SK-N-SH (cell line): Measurements from ENCODE around the gene PZP. TPM values are rescaled to one million over a fixed set of nuclear protein-coding genes. Genes with fewer than 3 reads are reported as not detected.

Experiments
- CTCF ChIA-PET: fragments of 300-600, 350-600 bp; formaldehyde crosslinking; extraction: SDS; loops from one replicate; lab custom pipeline; 2021; lab: Yijun Ruan, JAX
- POLR2A ChIA-PET: fragments of 350-600 bp; sonication (Branson Sonifier 250); formaldehyde crosslinking; extraction: SDS; loops from one replicate; lab custom pipeline; 2020; ENCODE audit warnings: antibody characterized with exemption, inconsistent platforms; lab: Yijun Ruan, JAX
- DNase-seq: peaks from one replicate; pipeline ENCODE4 v3.0.0; 2012
- H2AFZ ChIP-seq: fragments of 200-600 bp; sonication (generic); 2 replicates; pipeline ENCODE4 v1.8.1; 2016; ENCODE audit warnings: antibody characterized with exemption, mild to moderate bottlenecking, low read depth
- H3F3A ChIP-seq: fragments of 200-600 bp; sonication (generic); replicated peaks from 2 replicates; pipeline ENCODE3; 2016; ENCODE audit warnings: antibody characterized with exemption, mild to moderate bottlenecking; ENCODE audit not compliant: insufficient read depth
- H3K27ac ChIP-seq, 2 experiments: fragments of 200-500 bp in 1 of 2; fragments of 200-600 bp in 1 of 2; sonication (Bioruptor generic) in 1 of 2; sonication (generic), shearing (Covaris generic) in 1 of 2; 2 replicates each; pipeline versions ENCODE4 v1.5.1 to v1.6.1; 2014 to 2016; ENCODE audit warnings: low read depth in 2 of 2, inconsistent platforms in 1 of 2, low read length in 1 of 2, mild to moderate bottlenecking in 1 of 2, mixed read lengths in 1 of 2
- H3K27me3 ChIP-seq: fragments of 200-600 bp; sonication (generic), shearing (Covaris generic); 2 replicates; pipeline ENCODE4 v1.6.1; 2016; ENCODE audit warnings: mixed run types; ENCODE audit not compliant: insufficient read depth
- H3K36me3 ChIP-seq, 2 experiments: fragments of 200-500 bp in 1 of 2; fragments of 200-600 bp in 1 of 2; sonication (Bioruptor generic) in 1 of 2; sonication (generic) in 1 of 2; replicated peaks in 1 of 2; 2 replicates each; pipeline versions ENCODE3 to v1.5.1; 2014 to 2016; ENCODE audit warnings: low read length in 1 of 2, mild to moderate bottlenecking in 1 of 2; ENCODE audit not compliant: insufficient read depth in 2 of 2, control insufficient read depth in 1 of 2
- H3K4me1 ChIP-seq, 2 experiments: fragments of 200-500 bp in 1 of 2; fragments of 200-600 bp in 1 of 2; sonication (Bioruptor generic) in 1 of 2; sonication (generic), shearing (Covaris generic) in 1 of 2; 2 replicates each; pipeline versions ENCODE4 v1.5.1 to v1.6.1; 2014 to 2016; ENCODE audit warnings: low read depth in 1 of 2, low read length in 1 of 2, mixed run types in 1 of 2; ENCODE audit not compliant: insufficient read depth in 2 of 2, control insufficient read depth in 1 of 2
- H3K4me2 ChIP-seq: fragments of 200-600 bp; sonication (generic), shearing (Covaris generic); 2 replicates; pipeline ENCODE4 v1.6.1; 2017; ENCODE audit warnings: mixed run types
- H3K4me3 ChIP-seq, 2 experiments: fragments of 200-500 bp in 1 of 2; fragments of 200-600 bp in 1 of 2; sonication (Bioruptor generic) in 1 of 2; sonication (generic), shearing (Covaris generic) in 1 of 2; 2 replicates each; pipeline versions ENCODE4 v1.5.1 to v1.8.1; 2014 to 2016; ENCODE audit warnings: low read depth in 2 of 2, inconsistent platforms in 1 of 2, low read length in 1 of 2, mild to moderate bottlenecking in 1 of 2, mixed read lengths in 1 of 2, moderate library complexity in 1 of 2
- H3K79me2 ChIP-seq: fragments of 200-600 bp; sonication (generic); 2 replicates; pipeline ENCODE4 v1.8.1; 2017; ENCODE audit warnings: mild to moderate bottlenecking; ENCODE audit not compliant: insufficient read depth
- H3K9ac ChIP-seq: fragments of 200-600 bp; sonication (generic); 2 replicates; pipeline ENCODE4 v1.6.1; 2017; ENCODE audit warnings: mixed run types
- H3K9me2 ChIP-seq: fragments of 200-600 bp; sonication (generic); 2 replicates; pipeline ENCODE4 v1.6.1; 2017; ENCODE audit warnings: mixed run types
- H3K9me3 ChIP-seq: fragments of 200-600 bp; sonication (generic); 2 replicates; pipeline ENCODE4 v1.6.1; 2017; ENCODE audit warnings: mixed run types, mild to moderate bottlenecking, moderate library complexity
- H4K20me1 ChIP-seq: fragments of 200-600 bp; sonication (generic); 2 replicates; pipeline ENCODE4 v1.6.1; 2017; ENCODE audit warnings: mild to moderate bottlenecking, mixed run types; ENCODE audit not compliant: insufficient read depth
- EZH2phosphoT487 ChIP-seq: fragments of 200-600 bp; sonication (generic); IDR thresholded peaks from 2 replicates; pipeline ENCODE4 v1.6.1; 2017; ENCODE audit warnings: low read depth, mixed run types, mild to moderate bottlenecking, antibody characterized with exemption, moderate library complexity, borderline replicate concordance
- FOXJ3 ChIP-seq: sonication (generic); formaldehyde crosslinking; IDR thresholded peaks from 2 replicates; pipeline ENCODE4 v1.5.1; 2020; ENCODE audit warnings: mild to moderate bottlenecking, missing genetic modification reagents
- FOXM1 ChIP-seq: IDR thresholded peaks from 2 replicates; pipeline ENCODE4 v1.4.0; 2012; ENCODE audit warnings: low read depth, mild to moderate bottlenecking
- GABPA ChIP-seq: IDR thresholded peaks from 2 replicates; pipeline ENCODE4 v1.4.0; 2012; ENCODE audit warnings: low read depth, mild to moderate bottlenecking
- GATA2 ChIP-seq: sonication (generic); formaldehyde crosslinking; IDR thresholded peaks from 2 replicates; pipeline ENCODE4 v1.5.0; 2020; ENCODE audit warnings: mild to moderate bottlenecking, missing genetic modification reagents
- JUND ChIP-seq: IDR thresholded peaks from 2 replicates; pipeline ENCODE4 v1.4.0; 2012
- MXI1 ChIP-seq: IDR thresholded peaks from 2 replicates; pipeline ENCODE4 v1.6.1; 2012; ENCODE audit warnings: mild to moderate bottlenecking, low read depth, low read length, improper control_type of control experiment
- NFIC ChIP-seq: IDR thresholded peaks from 2 replicates; pipeline ENCODE4 v1.4.0; 2012; ENCODE audit warnings: borderline replicate concordance
- NRF1 ChIP-seq: IDR thresholded peaks from 2 replicates; pipeline ENCODE4 v1.6.1; 2012; ENCODE audit warnings: low read depth, mild to moderate bottlenecking, low read length
- POLR2AphosphoS5 ChIP-seq: IDR thresholded peaks from 2 replicates; pipeline ENCODE4 v1.6.1; 2012; ENCODE audit warnings: low read depth, low read length
- RAD21 ChIP-seq: IDR thresholded peaks from 2 replicates; pipeline ENCODE4 v1.6.1; 2012; ENCODE audit warnings: mild to moderate bottlenecking, low read length
- RCOR1 ChIP-seq: fragments of 150-350 bp; IDR thresholded peaks from 2 replicates; pipeline ENCODE4 v1.6.1; 2017; ENCODE audit warnings: antibody characterized with exemption, low read length
- RFX5 ChIP-seq: IDR thresholded peaks from 2 replicates; pipeline ENCODE4 v1.6.1; 2012; ENCODE audit warnings: mild to moderate bottlenecking, improper control_type of control experiment, low read length
- RXRA ChIP-seq: IDR thresholded peaks from 2 replicates; pipeline ENCODE4 v1.4.0; 2012; ENCODE audit warnings: low read depth, mild to moderate bottlenecking, borderline replicate concordance
- SIN3A ChIP-seq: IDR thresholded peaks from 2 replicates; pipeline ENCODE4 v1.6.1; 2012; ENCODE audit warnings: low read depth, mild to moderate bottlenecking, low read length, moderate library complexity, borderline replicate concordance
- SMC3 ChIP-seq: IDR thresholded peaks from 2 replicates; pipeline ENCODE4 v1.6.1; 2012; ENCODE audit warnings: low read depth, low read length, improper control_type of control experiment
- TAF1 ChIP-seq: IDR thresholded peaks from 2 replicates; pipeline ENCODE4 v1.6.1; 2012; ENCODE audit warnings: low read depth, mild to moderate bottlenecking, low read length, moderate library complexity, borderline replicate concordance
- TEAD4 ChIP-seq: IDR thresholded peaks from 2 replicates; pipeline ENCODE4 v1.4.0; 2012; ENCODE audit warnings: mild to moderate bottlenecking, borderline replicate concordance; ENCODE audit not compliant: insufficient read depth
- YY1 ChIP-seq: IDR thresholded peaks from 2 replicates; pipeline ENCODE4 v1.4.0; 2012; ENCODE audit warnings: low read depth, mild to moderate bottlenecking
- WGBS: methylation state at CpG from one replicate; pipeline ENCODE4 v1.1.6; 2017; ENCODE audit warnings: low lambda C conversion rate; 5-methylcytosine and 5-hydroxymethylcytosine counted together
- polyA plus RNA-seq, 3 experiments: library from polyadenylated mRNA; depleted of rRNA; stranded (reverse); fragments of >200 nt; gene quantifications; 2 replicates each; pipeline ENCODE4 v1.2.3, GENCODE V29; 2012
- TF ChIP-seq, protein P1 (sequence below): fragments of 200-600 bp; sonication (generic); IDR thresholded peaks from 2 replicates; pipeline ENCODE4 v1.6.1; 2017; ENCODE audit warnings: antibody characterized with exemption, mild to moderate bottlenecking, moderate library complexity
- TF ChIP-seq, protein P2 (sequence below): fragments of 150-350 bp; IDR thresholded peaks from 2 replicates; pipeline ENCODE4 v1.6.1; 2016; ENCODE audit warnings: mild to moderate bottlenecking, low read depth, low read length
- TF ChIP-seq, protein P3 (sequence below): IDR thresholded peaks from 2 replicates; pipeline ENCODE4; 2012
- TF ChIP-seq, protein P4 (sequence below): fragments of 150-350 bp; IDR thresholded peaks from 2 replicates; pipeline ENCODE4 v1.6.1; 2017; ENCODE audit warnings: antibody characterized with exemption, low read length, low read depth, borderline replicate concordance

Gene PZP
- polyA plus RNA-seq, 1 of the 3 experiments (the other 2 are of a cell fraction): not detected

DNA sequence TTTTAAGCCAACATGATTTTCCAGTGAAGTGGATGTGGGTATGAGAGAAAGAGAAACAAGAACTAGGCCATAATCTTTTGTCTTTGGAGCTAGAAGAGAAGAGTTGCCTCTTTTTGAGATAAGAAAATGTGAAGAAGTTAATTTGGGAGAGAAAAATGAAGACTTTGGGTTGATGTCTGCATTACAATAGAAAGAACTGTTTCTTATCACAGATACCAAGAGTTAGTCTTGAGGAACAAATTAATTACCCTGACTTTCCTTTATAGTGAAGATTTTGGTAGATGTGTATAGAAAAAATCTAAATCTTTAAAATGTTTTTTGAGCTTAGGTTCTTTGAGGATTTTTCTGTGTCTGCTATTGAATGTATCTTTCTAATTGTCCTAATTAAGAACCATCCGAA is 96.7 kb downstream of the PZP start (continued):
- no peak for TF ChIP-seq YY1
- TF ChIP-seq FOXM1: no peak
- no peak for TF ChIP-seq FOXJ3
- no peak for TF ChIP-seq RXRA
- no peak for TF ChIP-seq MXI1
- TF ChIP-seq, protein P1, sequence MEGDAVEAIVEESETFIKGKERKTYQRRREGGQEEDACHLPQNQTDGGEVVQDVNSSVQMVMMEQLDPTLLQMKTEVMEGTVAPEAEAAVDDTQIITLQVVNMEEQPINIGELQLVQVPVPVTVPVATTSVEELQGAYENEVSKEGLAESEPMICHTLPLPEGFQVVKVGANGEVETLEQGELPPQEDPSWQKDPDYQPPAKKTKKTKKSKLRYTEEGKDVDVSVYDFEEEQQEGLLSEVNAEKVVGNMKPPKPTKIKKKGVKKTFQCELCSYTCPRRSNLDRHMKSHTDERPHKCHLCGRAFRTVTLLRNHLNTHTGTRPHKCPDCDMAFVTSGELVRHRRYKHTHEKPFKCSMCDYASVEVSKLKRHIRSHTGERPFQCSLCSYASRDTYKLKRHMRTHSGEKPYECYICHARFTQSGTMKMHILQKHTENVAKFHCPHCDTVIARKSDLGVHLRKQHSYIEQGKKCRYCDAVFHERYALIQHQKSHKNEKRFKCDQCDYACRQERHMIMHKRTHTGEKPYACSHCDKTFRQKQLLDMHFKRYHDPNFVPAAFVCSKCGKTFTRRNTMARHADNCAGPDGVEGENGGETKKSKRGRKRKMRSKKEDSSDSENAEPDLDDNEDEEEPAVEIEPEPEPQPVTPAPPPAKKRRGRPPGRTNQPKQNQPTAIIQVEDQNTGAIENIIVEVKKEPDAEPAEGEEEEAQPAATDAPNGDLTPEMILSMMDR: no peak
- TF ChIP-seq, protein P2, sequence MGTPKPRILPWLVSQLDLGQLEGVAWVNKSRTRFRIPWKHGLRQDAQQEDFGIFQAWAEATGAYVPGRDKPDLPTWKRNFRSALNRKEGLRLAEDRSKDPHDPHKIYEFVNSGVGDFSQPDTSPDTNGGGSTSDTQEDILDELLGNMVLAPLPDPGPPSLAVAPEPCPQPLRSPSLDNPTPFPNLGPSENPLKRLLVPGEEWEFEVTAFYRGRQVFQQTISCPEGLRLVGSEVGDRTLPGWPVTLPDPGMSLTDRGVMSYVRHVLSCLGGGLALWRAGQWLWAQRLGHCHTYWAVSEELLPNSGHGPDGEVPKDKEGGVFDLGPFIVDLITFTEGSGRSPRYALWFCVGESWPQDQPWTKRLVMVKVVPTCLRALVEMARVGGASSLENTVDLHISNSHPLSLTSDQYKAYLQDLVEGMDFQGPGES: no peak
- TF ChIP-seq RCOR1: no peak
- TF ChIP-seq, protein P3, sequence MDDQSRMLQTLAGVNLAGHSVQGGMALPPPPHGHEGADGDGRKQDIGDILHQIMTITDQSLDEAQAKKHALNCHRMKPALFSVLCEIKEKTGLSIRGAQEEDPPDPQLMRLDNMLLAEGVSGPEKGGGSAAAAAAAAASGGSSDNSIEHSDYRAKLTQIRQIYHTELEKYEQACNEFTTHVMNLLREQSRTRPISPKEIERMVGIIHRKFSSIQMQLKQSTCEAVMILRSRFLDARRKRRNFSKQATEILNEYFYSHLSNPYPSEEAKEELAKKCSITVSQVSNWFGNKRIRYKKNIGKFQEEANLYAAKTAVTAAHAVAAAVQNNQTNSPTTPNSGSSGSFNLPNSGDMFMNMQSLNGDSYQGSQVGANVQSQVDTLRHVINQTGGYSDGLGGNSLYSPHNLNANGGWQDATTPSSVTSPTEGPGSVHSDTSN: no peak
- no peak for TF ChIP-seq RAD21
- TF ChIP-seq POLR2AphosphoS5: no peak

DNA sequence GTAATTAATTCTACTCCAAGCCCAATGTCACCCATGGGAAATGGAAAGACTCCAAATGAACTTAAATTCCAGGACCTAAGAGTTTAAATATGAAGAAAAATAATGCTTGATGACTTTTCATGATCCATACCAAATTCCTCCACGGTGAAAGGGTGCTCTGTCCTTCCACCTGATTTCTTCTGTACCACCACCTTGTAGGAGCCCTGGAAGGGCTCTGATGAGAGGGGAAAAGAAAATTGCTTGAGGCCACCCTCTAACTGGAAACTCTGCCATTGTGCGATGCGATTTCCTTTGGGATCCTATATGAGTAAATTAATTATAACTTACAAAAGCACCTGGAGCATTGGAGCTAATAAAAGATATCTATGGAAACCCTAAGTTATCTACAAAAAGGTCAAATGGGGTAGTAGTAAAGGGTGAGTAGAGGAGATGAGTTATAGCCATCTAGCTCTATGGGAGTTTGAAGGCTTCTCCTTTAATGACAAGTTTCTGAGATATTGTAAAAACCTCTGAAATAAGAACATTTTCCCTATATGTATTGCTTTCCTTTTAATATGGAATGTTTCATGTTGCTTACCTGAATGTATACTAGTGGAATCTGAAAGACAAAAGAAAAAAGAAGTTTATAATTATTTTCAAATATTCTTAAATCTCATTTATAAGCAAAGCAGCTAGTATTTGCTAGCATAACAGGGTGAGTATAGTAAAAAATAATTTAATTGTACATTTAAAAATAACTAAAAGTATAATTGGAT is 98.3 kb downstream of the PZP start:
- Histone ChIP-seq H3K4me1 (no peaks in the 10 kb centered on the region), H3K27me3 (no peaks in the 10 kb centered on the region), H4K20me1 (no peaks in the 10 kb centered on the region), H3K4me3 (no peak overlapping the region), H3F3A (no peaks in the 10 kb centered on the region), H3K9ac (no peak overlapping the region), H3K9me2 (no peaks in the 10 kb centered on the region), H3K36me3 (no peaks in the 10 kb centered on the region), H2AFZ (no peak overlapping the region), H3K9me3 (no peaks in the 10 kb centered on the region), H3K79me2 (no peaks in the 10 kb centered on the region), H3K27ac (no peak overlapping the region), H3K4me2 (no peak overlapping the region)
- no peak for DNase-seq
- no peak for TF ChIP-seq FOXM1
- no peak for TF ChIP-seq JUND
- no peak for TF ChIP-seq TEAD4
- no peak for TF ChIP-seq SIN3A
- TF ChIP-seq RFX5: no peak
- no peak for TF ChIP-seq SMC3
- TF ChIP-seq, protein P1: no peak
- no peak for TF ChIP-seq EZH2phosphoT487
- no peak for TF ChIP-seq NFIC
- TF ChIP-seq, protein P2: no peak
- TF ChIP-seq, protein P4, sequence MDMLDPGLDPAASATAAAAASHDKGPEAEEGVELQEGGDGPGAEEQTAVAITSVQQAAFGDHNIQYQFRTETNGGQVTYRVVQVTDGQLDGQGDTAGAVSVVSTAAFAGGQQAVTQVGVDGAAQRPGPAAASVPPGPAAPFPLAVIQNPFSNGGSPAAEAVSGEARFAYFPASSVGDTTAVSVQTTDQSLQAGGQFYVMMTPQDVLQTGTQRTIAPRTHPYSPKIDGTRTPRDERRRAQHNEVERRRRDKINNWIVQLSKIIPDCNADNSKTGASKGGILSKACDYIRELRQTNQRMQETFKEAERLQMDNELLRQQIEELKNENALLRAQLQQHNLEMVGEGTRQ: no peak
- no peak for TF ChIP-seq RCOR1
- TF ChIP-seq TAF1: no peak
- no peak for TF ChIP-seq GATA2 (CRISPR knock-in tag)
- no peak for TF ChIP-seq RXRA
- TF ChIP-seq NRF1: no peak
- TF ChIP-seq GABPA: no peak
- CTCF ChIA-PET: no interaction called here
- POLR2A ChIA-PET: no interaction called here
- 48% methylated on average over 3 of the region's 3 CpGs for WGBS
